Activated B cell treated with CpG ODN at 0.5 μM for 24 hours (primary cell): Measurements from ENCODE around the gene DHH. TPM values are rescaled to one million over a fixed set of nuclear protein-coding genes. Genes with fewer than 3 reads are reported as not detected.

Experiments used
- ATAC-seq: fragments of 200-7000 bp; cut with Tn5 transposase; one replicate; pipeline ENCODE4 v1.10.0; 2021; ENCODE audit warnings: low read depth, mild to moderate bottlenecking, moderate library complexity
- CTCF ChIA-PET: fragments of 350-600 bp; sonication (Branson Sonifier 250); formaldehyde crosslinking; loops from one replicate; lab custom pipeline; 2021; ENCODE audit warnings: antibody characterized with exemption; lab: Charles Lee
- POLR2A ChIA-PET: fragments of 350-600 bp; sonication (Branson Sonifier 250); formaldehyde crosslinking; loops from one replicate; lab custom pipeline; 2021; ENCODE audit warnings: antibody characterized with exemption; lab: Charles Lee
- DNase-seq: peaks from one replicate; pipeline ENCODE4 v3.0.0; 2022
- H3K27ac Mint-ChIP-seq: one replicate; pipeline ENCODE4 v1.8.0; 2020; ENCODE audit warnings: mixed read lengths
- H3K27me3 Mint-ChIP-seq: one replicate; pipeline ENCODE4 v1.8.0; 2021; ENCODE audit warnings: mixed read lengths
- H3K36me3 Mint-ChIP-seq: one replicate; pipeline ENCODE4 v1.8.0; 2021; ENCODE audit warnings: low read depth, mixed read lengths
- H3K4me1 Mint-ChIP-seq: one replicate; pipeline ENCODE4 v1.8.0; 2021; ENCODE audit warnings: mixed read lengths
- H3K4me3 Mint-ChIP-seq: one replicate; pipeline ENCODE4 v1.8.0; 2020; ENCODE audit warnings: mild to moderate bottlenecking, mixed read lengths
- H3K9me3 Mint-ChIP-seq: one replicate; pipeline ENCODE4 v1.8.0; 2020; ENCODE audit warnings: mixed read lengths
- CTCF ChIP-seq: fragments of 200-600 bp; IDR thresholded peaks from one replicate; pipeline ENCODE4 v1.8.0; 2022; ENCODE audit warnings: antibody characterized with exemption, mild to moderate bottlenecking
- intact Hi-C: fragments of 100-400 bp; cut with micrococcal nuclease; formaldehyde crosslinking; loops from one replicate; pipeline ENCODE4 v1.15.1; 2024
- total RNA-seq: library from RNA; stranded (reverse); gene quantifications from 2 replicates; pipeline ENCODE4 v1.2.3, GENCODE V29; 2022

Gene DHH
- total RNA-seq, 1 donor from 2014 or later = 0.09 TPM

- ATAC-seq (no peak), DNase-seq (no peak)
- CTCF ChIA-PET = no interaction called here
- H3K27ac Mint-ChIP-seq = no peak overlapping the region
- no peaks in the 10 kb centered on the region for H3K9me3 Mint-ChIP-seq
- peaks cover 94% of the 10 kb centered on the region for H3K36me3 Mint-ChIP-seq
- H3K27me3 Mint-ChIP-seq = no peaks in the 10 kb centered on the region
- H3K4me1 Mint-ChIP-seq = peaks cover 3% of the 10 kb centered on the region
- H3K4me3 Mint-ChIP-seq = no peak overlapping the region
- POLR2A ChIA-PET = interaction anchor here (0.6 kb wide), 1 partner anchor 197 kb away, joined by 5 read pairs; the partner anchor contains the start of gene DDX23
- intact Hi-C loops = no loop called here
- no peak for TF ChIP-seq CTCF
Observed at GRCh38 chr12:49049566-49050224, 44.9 kb downstream of the DHH start.

GRCh38 chr12:49048953-49049352, 45.6 kb downstream of the DHH start:
- no peak for TF ChIP-seq CTCF
- ChIA-PET POLR2A (interaction anchor here (0.6 kb wide), 1 partner anchor 197 kb away, joined by 5 read pairs; the partner anchor contains the start of gene DDX23), CTCF (no interaction called here)
- H3K4me3 Mint-ChIP-seq = no peak overlapping the region
- no peak for ATAC-seq
- no peaks in the 10 kb centered on the region for H3K9me3 Mint-ChIP-seq
- H3K4me1 Mint-ChIP-seq = no peaks in the 10 kb centered on the region
- H3K36me3 Mint-ChIP-seq = peaks cover 95% of the 10 kb centered on the region
- intact Hi-C loops = no loop called here
- H3K27ac Mint-ChIP-seq = no peak overlapping the region
- H3K27me3 Mint-ChIP-seq = no peaks in the 10 kb centered on the region
- no peak for DNase-seq

GRCh38 chr12:49046129-49046895, 48.3 kb downstream of the DHH start:
- DNase-seq (no peak), ATAC-seq (no peak)
- peaks cover 95% of the 10 kb centered on the region for H3K36me3 Mint-ChIP-seq
- intact Hi-C loops = no loop called here
- no peak overlapping the region for H3K4me3 Mint-ChIP-seq
- no peak overlapping the region for H3K27ac Mint-ChIP-seq
- no peaks in the 10 kb centered on the region for H3K9me3 Mint-ChIP-seq
- H3K27me3 Mint-ChIP-seq = no peaks in the 10 kb centered on the region
- ChIA-PET CTCF (interaction anchor here (3.7 kb wide), 1 partner anchor 49 kb away, joined by 23 read pairs; no protein-coding TSS in a partner anchor), POLR2A (no interaction called here)
- TF ChIP-seq CTCF = no peak
- no peaks in the 10 kb centered on the region for H3K4me1 Mint-ChIP-seq

- ATAC-seq = no peak
- ChIA-PET POLR2A (no interaction called here), CTCF (interaction anchor here (1.3 to 3.7 kb wide), 4 partner anchors 10 to 47 kb away, joined by 3 to 23 read pairs (median 3); no protein-coding TSS in a partner anchor)
- no peak for DNase-seq
- no peaks in the 10 kb centered on the region for H3K4me1 Mint-ChIP-seq
- no peaks in the 10 kb centered on the region for H3K27me3 Mint-ChIP-seq
- H3K4me3 Mint-ChIP-seq = no peak overlapping the region
- H3K36me3 Mint-ChIP-seq = peaks cover 94% of the 10 kb centered on the region
- no peaks in the 10 kb centered on the region for H3K9me3 Mint-ChIP-seq
- no peak overlapping the region for H3K27ac Mint-ChIP-seq
- intact Hi-C loops = no loop called here
- TF ChIP-seq CTCF = no peak
Observed at GRCh38 chr12:49044660-49045059, 49.9 kb downstream of the DHH start.

- CTCF ChIA-PET = interaction anchor here (0.9 to 3.7 kb wide), 10 partner anchors 9 to 193 kb away, joined by 3 to 23 read pairs (median 4); partner anchors contain the start of gene RHEBL1
- intact Hi-C loops = loop anchor here (1.0 to 2.0 kb wide), 2 partner anchors 47 to 191 kb away; no protein-coding TSS in a partner anchor
- Mint-ChIP-seq H3K27ac (no peak overlapping the region), H3K4me3 (no peak overlapping the region), H3K9me3 (no peaks in the 10 kb centered on the region), H3K4me1 (no peaks in the 10 kb centered on the region), H3K27me3 (no peaks in the 10 kb centered on the region), H3K36me3 (peaks cover 95% of the 10 kb centered on the region)
- ATAC-seq (peak; percentile 81), DNase-seq (peak; percentile 63)
- no peak for TF ChIP-seq CTCF
- POLR2A ChIA-PET = no interaction called here
Observed at GRCh38 chr12:49043856-49044258, 50.7 kb downstream of the DHH start.
